Activated CD4-positive, alpha-beta T cell treated with anti-CD3 and anti-CD28 coated beads, Interleukin-10, Interleukin-2, amounts not matched to agents 100 ng/mL and 50 ng/mL, durations not matched to agents 16 hours and 8 hours (primary cell): Measurements from ENCODE around the gene SUGCT.
"Not testable (repeated sequence)": the region's sequence is repeated elsewhere in the genome, so short reads cannot be mapped to it uniquely, and the experiment has no call there.

Source experiments
- DNase-seq: peaks from one replicate; pipeline ENCODE4 v3.0.0-alpha.2; 2020

SUGCT gene

DNA sequence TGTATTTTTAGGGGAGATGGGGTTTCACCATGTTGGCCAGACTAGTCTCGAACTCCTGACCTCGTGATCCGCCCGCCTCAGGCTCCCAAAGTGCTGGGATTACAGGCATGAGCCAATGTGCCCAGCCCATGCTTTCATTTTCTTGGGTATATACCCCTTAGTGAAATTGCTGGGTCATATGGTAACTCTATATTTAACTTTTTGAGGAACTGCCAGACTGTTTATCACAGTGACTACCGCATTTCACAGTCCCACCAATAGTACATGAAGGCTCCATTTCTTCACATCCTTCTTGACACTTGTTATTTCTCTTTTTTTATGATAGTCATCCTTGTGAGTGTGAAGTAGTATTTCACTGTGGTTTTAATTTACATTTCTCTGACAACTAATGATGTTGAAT, 134.0 kb downstream of the SUGCT start:
- not testable (repeated sequence) for DNase-seq

DNA sequence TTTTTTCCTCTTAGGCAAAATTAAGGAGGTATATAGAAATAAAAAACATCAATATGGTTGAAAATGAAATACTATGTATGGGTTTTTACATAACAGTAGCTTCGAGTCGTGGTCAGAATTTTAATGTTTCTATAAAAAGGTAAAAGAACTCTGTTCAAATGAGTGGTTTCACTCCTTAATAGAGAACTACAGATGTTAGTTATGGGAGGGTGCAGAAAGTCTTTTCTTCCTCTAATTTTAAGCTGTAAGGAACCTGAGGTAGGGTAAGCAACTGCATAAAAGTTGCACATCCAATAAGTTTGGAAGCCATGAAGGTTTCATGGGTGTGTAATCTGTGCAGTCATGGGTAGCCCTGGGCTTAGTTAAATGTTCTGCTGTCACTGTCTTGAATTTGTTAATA, 141.3 kb downstream of the SUGCT start:
- DNase-seq = no peak

DNA sequence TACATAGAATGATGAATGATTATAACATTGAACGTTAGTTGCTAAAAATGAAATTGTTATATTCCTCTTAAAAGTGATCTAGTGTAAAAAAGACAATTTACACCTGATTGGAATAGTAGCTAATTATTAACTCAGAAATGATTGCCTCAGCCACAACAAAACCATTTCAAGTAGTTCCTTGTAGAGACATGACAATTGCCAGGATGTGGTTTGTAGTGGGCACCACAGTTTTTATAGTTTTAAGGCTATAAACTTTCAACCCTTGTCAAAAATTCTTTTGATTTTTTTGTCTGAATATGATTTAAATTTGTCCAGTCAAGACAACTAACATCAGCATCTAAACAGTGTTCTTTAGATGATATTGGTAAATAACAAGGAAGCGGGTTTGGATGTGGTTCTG, 145.2 kb downstream of the SUGCT start:
- DNase-seq = no peak

DNA sequence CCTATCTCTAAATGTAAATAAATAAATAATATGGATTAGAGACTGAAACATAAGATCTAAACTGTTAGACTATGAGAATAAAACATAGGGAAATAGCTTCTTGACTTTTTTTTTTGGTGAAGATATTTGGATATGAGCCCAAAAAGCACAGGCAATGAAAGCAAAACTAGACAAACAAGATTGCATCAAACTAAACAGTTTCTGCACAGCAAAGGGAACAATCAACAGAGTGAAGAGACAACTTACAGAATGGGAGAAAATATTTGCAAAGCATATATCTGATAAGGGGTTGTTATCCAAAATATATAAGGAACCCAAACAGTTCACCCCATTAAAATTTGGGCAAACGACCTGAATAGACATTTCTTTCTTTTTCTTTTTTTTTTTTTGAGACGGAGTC, 148.1 kb downstream of the SUGCT start:
- DNase-seq = no peak

DNA sequence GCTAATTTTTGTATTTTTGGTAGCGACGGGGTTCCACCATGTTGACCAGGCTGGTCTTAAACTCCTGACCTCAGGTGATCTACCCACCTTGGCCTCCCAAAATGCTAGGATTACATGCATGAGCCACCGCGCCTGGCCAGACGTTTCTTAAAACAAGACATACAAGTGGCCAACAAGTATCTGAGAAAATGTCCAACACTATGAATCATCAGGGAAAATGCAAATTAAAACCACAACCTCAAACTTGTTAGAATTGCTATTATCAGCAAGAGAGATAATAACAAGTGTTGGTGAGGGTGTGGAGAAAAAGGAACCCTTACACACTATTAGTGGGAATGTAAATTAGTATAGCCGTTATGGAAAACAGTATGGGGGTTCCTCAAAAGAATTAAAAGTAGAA, 148.6 kb downstream of the SUGCT start:
- no peak for DNase-seq

DNA sequence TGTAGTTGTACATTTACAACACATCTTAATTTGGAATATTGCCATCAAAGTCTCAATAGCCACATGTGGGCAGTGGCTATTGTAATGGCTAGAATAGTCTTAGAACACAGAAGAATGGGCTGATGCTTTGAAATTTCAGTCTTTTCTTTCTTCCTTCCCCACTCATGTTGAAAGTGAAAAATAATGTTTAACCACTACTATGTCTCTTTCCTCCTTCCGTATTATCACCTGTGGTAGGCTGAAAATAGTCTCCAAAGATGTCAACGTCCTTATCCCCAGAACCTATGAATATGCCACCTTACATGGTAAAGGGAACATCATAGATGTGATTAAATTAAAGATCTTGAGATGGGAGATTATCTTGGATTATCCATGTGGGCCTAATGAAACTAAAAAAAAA, 154.0 kb downstream of the SUGCT start:
- no peak for DNase-seq

DNA sequence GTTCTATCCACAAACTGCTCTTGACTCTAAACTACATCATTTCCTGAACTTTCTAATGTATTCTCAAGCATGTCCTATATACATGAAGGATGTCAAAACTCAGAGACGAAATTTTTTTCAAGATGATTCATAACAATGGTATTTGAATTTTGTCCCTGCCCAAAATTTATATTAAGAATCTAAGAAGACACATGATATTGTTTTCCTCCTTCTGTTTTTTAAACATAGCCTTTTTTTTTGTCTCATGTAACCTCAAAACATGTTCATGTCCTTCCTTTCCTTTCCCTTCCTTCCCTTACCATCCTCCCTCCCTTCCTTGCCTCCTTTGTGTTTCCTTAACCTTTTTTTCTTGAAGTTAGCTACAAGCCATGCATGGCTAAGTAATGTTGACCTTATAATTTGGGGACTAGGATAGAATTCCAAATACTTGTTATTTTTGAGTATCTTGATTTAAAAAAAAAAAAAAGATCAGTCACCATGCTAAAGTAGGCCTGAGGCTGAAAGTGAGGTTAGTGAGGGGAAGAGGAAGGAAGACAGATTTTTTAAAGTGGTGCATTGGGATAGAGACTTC, 163.0 kb downstream of the SUGCT start:
- DNase-seq = no peak

DNA sequence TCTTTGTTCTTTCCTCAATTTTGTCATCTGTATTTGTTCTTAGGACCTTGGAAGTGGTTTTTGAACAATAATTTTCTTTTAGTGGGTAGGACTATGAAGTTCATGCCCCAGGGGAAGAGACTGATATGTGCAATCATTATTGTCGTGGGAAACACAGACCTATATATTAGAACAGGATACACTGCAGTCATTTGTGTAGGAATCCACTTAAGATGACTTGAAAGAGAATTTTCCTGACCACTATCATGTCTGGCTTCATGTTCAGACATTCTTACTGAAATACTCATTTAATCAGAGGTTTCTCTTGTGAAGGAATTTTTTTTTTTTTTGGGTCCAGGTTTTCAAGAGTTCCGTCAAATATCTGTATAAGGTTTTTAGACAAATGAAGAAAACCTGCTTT, 163.6 kb downstream of the SUGCT start:
- DNase-seq = no peak

DNA sequence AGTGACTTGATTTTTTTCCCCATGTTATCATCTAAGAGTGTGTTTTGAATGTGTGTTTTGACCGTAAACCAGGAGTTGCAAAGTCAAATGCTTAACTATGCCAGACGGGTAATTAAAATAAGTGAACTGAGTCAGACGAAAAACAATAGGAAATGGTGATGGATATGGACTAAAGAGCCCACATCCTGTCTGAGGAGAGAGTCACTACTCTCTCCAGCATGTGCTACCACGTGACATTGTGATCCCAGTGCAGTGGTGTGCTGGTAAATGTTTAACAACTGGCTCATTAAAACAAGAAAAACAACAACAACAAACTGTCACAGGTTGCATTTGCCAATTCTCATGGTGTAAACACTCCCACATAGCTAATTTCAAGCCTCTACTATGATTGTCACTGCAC, 164.3 kb downstream of the SUGCT start:
- peak; percentile 5 for DNase-seq

DNA sequence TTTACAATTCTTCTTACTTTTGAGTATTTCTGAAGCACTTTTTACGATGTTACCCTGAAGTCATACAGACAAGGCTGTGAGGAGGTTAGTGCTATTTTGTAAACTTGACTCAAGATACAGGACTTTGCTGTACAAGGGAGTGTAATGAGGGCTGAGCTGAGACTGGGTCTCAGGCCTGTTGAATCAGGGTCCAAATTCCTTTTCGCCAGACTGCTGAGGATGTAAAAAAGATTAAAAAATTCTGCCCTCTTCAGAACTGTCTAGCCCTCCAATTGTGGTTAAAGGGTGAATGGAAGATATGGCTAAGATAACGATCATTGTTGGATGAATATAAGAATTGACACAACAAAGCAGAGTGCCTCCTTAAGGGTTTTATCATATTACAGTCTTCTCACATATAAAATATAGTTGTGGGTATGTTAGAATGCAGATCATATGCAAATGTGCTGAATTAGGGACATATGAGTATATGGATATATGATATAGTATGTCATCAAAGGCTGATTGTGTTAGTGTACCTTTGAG, 165.4 kb downstream of the SUGCT start:
- DNase-seq = no peak

DNA sequence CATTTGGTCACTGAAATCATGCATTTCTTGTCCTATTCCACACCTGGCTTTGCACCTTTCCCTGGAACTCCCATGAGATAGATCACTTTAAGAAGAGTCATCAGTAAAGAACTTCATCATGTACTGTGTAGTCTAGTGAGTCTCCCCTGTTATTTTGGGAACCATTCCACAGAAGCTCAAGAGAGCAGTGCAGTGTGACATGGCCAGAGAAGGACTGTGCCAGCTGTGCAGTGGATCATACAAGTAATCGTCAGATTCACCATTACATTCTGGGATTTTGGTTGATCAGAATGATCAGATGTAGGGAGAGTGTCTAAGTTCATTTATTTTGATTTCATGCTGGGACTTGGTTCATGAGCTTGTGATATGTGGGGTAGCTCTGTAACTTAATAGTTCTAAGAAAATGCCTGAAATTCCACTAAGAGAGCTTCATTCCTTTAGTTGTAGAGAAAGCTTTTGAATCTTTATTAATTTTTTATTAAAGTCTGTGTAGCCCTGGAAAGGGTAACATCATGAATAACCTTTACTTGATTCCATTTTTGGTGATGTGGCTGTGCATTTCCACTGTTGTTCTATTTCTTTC, 166.8 kb downstream of the SUGCT start:
- DNase-seq = no peak

DNA sequence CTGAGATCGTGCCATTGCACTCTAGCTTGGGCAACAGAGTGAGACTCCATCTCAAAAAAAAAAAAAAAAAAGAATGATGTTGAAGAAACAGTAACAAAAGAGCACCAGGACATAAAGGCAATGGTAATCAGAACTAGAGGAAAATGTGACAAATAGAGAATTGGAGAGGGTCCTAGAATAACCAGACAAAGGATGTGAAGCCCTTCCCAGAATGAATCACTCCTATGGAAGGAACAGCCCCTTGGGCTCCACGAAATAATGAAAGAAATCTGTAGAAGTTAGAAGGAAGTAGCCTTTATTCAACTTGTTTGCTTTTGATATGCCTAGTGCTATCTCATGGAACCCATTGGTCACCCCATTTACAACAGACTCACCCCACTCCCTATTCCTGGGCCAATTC, 169.2 kb downstream of the SUGCT start:
- DNase-seq = no peak

DNA sequence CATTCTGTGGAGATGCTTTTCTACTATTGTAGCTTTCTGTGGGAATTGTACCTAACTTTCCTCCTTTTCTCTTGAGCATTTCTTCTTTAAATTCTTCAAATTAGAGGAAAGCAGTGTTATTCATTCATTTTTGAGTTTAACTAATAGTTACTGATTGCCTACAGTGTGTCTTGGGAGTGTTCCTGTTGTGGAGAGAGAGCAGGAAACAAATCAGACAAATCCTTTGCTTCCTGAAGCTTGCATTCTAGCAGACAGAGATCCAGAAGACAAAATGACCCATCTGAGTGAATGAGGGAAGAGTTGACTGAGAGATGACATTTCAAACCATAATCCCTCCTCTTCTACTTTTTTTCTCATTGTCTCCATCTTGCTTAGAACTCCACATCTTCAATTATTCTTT, 170.4 kb downstream of the SUGCT start:
- DNase-seq = no peak

DNA sequence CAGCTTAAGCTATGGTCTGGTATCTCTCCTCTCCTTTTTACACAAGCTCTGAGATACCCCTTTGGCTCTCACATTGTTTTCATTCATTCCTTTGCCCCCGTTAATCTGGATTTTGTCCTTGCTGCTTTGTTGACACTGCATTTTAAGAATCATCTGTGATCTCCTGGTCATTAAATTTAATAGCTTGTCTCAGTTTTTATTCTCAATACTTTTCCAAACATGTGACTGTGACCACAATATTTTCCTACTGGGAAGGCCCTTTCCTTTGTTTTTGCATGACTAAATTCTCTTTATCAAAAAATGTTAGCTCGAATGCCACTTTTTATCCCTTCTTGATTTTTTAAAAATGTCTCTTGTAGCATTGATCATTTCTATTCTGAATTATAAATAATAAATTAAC, 171.2 kb downstream of the SUGCT start:
- DNase-seq = no peak

DNA sequence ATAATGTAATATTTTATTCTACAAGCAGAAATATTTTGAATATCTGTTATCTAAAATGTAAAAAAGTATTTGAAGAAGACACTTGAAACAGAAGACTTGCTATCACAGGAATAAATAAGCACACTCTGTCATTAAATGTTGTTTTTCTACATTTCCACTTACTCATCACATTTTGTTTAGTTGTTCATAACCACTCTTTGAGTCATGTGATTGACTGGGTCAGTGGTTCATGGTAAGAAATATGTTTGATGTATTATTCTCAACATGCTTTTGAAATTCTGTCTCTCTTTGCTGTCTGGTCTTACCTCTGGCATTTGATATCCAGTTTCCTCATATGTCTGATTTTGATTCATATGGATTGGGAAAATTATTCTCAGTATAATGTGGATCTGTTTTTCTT, 171.8 kb downstream of the SUGCT start:
- no peak for DNase-seq

DNA sequence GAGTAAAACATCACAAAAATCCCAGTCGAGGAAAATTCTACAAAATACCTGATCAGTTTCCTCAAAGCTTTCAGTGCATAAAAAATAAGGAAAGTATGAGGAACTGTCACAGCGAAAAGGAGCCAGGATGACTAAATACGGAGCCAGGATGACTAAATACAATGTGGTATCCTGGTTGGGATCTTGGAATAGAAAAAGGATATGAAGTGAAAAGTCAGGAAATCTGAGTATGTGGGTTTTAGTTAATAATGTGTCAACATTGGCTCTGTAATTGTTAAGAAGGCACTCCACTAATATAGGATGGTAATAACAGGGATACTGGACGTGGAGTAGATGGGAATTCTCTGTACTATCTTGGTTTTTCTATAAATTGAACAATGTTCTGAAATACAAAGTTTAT, 175.5 kb downstream of the SUGCT start:
- no peak for DNase-seq

DNA sequence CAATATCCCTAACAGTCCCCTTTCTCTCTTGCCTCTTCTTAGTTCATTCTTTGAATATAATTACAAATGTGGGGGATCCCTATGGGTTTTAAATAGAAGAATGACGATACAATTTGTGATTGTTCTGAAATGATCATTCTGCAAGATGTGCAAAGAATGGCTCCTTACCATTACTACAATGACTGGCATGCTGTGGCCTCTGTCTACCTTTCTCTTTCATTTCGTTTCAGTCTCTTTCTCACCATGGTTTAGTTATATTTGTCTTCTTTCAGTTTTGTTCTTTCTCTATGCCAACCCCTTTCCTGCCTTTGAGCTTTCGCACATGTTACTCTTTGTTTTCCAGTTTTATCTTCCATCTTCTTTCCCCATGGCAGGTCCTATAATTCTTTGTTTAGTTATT, 176.5 kb downstream of the SUGCT start:
- DNase-seq = peak; percentile 18

DNA sequence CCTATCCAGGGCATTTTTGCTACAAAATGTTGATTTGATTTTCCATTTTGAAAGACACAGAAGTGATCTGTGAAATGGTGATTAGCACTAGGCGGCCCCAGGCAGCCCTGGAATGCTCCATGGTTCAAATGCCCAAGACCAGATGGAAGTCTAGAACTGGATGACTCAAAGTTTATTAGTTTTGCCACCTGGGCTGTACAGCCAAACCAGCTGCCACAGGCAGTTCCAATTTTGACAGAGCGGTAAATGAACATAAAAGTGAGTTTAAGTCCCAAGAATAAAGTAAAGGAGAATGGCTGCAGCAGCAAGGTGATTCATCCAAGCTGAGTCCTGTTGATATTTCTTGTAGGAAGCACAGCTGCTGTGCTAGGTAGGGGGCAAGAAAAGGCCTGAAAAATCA, 180.5 kb downstream of the SUGCT start:
- no peak for DNase-seq

DNA sequence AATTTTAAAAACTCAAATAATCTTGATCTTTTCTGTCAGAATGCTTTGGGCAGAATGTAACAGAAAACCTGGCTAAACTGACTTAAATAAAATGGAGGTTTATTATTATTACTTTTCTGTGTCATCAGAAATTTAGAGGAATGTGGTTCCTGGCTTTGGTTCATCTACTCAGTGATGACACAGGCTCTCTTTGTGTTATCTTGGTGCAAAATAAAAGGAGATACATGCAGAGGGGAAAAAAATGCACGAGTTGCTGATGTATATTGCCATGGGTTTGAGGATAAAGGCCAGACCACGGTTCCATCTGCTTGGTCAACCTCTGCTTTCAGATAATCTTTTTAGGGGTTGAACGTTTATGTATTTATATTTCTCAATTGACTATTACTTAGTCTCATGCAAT, 181.4 kb downstream of the SUGCT start:
- DNase-seq = no peak

DNA sequence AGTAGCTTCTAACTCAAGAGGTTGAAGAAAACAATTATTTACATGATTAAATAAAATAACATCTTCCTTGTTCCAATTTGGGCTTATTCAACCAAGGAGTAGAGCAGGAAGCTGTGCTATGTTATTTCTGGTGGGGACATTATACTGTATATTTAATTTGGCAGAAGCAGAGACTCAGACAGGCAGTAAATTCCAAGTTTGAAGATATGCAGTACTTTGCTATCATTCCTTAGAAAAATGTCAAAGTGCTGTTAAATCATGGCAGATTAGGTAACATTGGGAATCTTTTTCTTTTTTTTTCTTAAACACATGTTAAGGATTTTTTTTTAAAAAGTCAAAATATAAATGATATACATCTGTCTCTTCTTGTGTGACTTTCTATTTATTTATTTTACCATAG, 190.1 kb downstream of the SUGCT start:
- no peak for DNase-seq

DNA sequence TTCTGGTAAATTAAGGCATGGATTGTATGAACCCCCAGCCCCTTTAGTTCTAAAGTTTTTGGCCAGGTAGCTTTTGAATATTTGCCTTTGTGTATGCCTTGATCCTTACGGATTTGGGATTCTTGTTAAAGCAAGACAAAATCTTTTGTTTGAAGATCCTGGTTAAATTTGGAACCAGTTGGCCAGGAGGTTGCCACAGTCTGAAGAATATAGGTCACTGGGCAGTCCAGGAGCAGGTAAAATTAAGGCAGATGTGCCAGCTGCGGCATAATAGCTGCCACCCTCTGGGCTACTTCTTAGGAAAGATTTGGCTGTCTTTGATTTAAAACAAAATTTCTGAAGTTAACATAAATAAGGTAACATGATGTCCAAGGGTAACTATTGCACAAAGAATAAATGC, 192.3 kb downstream of the SUGCT start:
- DNase-seq = no peak

DNA sequence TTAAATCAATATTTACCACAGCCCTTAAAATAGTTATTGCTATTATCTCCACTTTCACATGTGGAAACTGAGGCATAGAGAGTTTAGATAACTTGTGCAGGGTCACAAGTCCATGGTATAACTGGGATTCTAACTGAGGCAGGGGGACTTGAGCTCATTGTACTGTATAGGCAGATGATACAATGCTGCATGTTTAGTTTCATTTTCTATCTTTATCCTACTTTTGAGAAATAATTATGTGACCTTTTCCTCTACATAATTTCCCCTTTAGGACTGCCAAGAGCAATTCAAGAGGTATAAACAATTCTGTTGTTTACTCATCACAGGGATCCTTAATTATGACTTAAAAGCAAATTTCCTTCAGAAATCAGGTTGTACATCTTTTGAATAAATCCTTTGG, 193.1 kb downstream of the SUGCT start:
- no peak for DNase-seq

DNA sequence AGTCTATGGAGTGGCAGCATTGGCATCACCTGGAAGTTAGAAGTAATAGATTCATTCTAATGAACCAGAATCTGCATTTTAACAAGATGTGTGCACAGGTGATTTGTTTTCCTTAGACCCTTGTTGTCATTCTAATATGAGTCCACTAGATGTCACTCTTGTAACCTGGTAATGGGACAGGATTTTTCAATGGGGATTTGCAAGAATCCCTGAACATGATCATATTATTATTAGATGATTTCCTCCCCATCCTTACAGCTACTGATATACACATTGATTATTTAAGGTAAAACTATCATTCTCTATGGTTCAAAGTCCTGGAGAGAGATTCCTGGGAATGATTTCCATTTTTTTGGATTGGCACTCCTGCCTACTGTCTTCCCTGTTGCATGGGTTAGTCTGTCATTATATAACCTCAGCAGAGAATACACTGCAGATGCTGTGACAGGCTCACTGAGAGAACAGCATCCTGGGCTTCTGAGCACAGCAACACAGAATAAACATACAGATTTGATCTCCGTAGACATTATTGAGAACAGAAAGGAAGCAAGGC, 194.9 kb downstream of the SUGCT start:
- DNase-seq = peak; percentile 49

DNA sequence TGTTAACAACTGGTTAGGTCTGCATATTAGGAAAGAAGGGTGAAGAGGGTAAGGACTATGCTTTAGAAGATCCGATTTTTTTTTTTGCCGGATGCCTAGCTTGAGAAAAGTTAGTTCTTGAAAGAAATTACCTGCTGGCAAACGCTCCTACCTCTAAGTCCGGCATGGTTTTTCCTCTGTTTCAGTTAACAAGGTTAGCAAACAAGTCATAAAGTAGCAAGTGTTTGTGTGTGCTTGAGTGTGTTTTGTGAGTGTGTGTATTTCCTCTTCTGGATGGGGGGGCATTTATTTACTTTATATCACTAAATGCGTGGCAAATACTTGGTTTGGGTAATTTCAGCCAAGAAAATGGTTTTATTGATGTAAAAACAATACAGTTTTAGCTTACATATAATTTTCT, 195.6 kb downstream of the SUGCT start:
- no peak for DNase-seq

DNA sequence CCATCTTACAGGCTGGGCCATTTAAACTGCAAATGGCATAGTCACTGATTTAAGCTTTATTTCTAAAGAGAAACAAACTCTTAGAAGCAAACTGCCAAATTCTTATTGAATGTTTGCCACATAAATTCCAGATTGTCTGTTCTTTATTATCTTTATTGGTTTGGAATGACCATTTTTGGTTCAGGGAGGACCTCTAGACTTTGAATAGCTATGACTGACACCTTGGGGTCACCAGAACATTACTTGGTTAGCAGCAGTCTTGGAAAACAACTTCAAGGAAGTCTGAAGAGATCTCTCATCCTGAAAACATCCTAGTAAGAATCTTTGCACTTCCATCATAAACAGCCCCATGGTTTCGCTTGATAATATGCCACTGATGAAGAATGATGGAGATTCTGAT, 197.1 kb downstream of the SUGCT start:
- no peak for DNase-seq
